HG02981 (cell line): ENCODE results near the gene TMEM82.
A peak's percentile ranks its signal among the peaks of the same experiment; 100 is the strongest.
"Not testable (repeated sequence)": the region's sequence is repeated elsewhere in the genome, so short reads cannot be mapped to it uniquely, and the experiment has no call there.

Experiments used
- ATAC-seq: cut with Tn5 transposase; IDR thresholded peaks from one replicate; pipeline ENCODE4 v1.9.1; 2021; ENCODE audit warnings: mild to moderate bottlenecking, moderate library complexity; ENCODE audit not compliant: unreplicated experiment

The TMEM82 gene

GRCh38 chr1:15742339-15742801 is at the start of gene TMEM82:
TSS of gene TMEM82 (plus strand) at chr1:15742499. CDS start at chr1:15742560, 61 bp downstream.
- no peak for ATAC-seq

GRCh38 chr1:15693371-15693770 is 48.9 kb upstream of the TMEM82 start:
- no peak for ATAC-seq

GRCh38 chr1:15696956-15697521 is 45.3 kb upstream of the TMEM82 start:
- peak; percentile 93 for ATAC-seq

DNA sequence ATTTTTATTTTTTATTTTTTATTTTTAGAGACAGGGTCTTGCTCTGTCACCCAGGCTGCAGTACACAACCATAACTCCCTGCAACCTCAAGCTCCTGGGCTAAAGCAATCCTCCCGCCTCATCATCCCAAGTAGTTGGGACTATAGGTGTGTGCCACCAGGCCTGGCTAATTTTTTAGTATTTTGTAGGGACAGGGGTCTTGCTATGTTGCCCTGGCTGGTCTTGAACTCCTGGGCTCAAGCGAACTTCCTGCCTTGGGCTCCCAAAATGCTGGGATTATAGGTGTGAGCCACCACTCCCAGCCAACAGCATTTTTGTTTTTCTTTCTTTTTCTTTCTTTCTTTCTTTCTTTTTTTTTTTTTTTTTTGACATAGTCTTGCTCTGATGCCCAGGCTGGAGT is 44.1 kb upstream of the TMEM82 start:
- no peak for ATAC-seq

DNA sequence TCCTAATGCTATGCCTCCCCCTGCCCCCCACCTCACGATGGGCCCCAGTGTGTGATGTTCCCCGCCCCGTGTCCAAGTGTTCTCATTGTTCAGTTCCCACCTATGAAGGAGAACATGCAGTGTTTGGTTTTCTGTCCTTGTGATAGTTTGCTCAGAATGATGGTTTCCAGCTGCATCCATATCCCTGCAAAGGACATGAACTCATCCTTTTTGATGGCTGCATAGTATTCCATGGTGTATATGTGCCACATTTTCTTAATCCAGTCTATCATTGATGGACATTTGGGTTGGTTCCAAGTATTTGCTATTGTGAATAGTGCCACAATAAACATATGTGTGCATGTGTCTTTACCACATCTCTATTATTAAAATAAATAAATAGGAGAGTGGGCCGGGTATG is 43.0 kb upstream of the TMEM82 start:
- ATAC-seq, result not testable (repeated sequence)

- ATAC-seq, result no peak
Measured at GRCh38 chr1:15700508-15700907, 41.8 kb upstream of the TMEM82 start.

DNA sequence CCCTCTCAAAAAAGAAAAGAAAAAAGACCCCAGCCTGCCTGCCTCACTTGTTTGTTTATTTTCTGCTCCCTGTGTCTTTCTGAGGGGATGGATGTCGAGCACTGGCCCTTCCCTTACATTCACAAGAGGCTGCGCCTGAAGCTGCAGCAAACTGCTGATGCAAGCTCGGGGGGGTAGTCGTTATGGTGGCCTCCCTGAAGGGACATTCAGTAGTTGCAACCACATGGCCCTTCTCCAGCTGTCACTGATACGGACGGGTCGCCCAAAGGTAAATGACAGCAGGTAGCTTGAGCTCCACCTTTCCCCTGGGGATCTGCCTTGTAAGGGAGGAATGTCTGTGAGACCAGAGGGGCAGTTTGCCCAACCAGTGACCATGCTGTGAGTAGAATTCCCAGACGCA is 40.5 kb upstream of the TMEM82 start:
- ATAC-seq, result no peak

DNA sequence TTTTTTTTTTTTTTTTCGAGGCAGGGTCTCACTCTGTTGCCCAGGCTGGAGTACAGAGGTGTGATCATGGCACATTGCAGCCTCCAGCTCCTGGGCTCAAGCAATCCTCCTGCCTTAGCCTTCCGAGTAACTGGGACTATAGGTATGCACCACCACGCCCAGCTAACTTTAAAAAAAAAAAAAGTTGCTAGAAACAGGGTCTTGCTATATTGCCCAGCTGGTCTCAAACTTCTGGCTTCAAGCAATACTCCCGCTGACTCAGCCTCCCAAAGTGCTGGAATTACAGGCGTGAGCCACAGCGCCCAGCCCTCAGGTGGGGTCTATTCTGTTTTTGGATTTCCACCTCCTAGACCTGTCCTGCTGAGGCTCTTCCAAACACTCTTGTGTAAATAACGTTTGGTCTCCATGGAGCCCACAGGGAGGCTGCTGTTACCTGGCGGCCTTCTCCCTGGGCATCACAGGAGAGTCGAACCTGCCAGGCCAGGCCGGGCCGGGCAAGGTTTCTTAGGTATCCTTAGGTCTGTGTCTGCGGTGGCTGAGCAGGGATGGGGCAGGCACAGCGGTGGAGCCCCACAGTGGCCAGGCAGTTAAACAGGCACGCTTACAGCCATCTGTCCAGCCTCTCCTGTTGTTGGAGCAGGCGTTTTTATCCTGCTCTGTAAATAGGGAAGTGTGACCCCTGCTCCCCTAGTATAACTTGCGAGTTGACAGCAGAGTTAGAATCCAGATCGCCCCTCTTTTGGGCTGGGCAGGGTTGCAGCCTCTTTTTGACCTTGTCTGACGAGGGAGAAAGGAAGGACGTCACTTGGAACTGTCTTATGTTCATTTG is 39.4 kb upstream of the TMEM82 start:
- ATAC-seq, result no peak

DNA sequence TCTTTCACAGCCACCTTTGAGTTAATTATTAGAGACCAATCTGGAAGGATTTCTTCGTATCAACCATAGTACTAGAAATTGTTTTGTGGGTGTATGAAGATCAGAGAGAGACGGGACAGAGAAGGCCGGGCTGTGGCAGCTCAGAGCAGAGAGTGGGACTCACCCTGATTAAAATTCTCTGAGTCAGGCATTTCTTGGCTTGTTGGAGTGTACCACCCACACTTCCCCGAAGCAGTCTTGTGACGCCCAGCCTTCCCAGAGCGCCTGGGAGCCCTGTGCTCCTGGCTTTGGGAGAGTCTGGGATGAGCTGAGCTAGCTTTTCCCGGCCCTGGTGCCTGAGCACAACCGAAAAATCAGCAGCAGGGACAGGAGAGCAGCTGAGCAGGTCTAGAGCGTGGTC is 38.7 kb upstream of the TMEM82 start:
- ATAC-seq, result no peak

- no peak for ATAC-seq
Measured at GRCh38 chr1:15704526-15705183, 37.6 kb upstream of the TMEM82 start.

- no peak for ATAC-seq
Measured at GRCh38 chr1:15705184-15705566, 37.1 kb upstream of the TMEM82 start.

GRCh38 chr1:15706751-15707150 is 35.5 kb upstream of the TMEM82 start:
- ATAC-seq, result no peak

DNA sequence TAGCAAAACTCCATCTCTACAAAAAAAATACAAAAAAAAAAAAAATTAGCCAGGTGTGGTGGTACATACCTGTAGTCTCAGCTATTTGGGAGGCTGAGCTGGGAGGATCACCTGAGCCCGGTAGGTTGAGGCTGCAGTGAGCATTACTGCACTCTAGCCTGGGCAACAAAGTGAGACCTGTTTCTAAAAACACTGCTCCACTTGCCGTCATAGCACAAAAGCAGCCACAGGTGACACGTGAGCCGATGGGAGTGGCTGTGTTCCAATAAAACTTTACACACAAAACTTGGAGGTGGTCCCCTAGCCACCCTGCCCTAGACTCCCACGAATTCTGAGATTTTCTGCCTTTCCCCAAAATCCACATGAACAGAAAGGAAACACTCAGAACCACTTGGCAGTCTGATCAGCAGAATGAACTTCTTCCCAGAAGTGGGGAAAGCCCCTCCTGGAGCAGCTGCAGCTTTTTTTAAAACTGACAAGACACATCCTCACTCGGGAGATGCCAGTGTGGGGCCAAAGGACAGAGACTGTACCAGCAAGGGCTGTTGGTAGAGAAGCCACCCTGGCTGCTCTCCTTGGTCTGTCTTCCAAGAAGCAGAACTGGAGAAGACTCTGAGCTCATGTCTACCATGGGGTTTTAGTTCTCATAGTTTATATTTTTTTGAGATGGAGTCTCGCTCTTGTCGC is 34.9 kb upstream of the TMEM82 start:
- no peak for ATAC-seq

- no peak for ATAC-seq
Measured at GRCh38 chr1:15708486-15709137, 33.7 kb upstream of the TMEM82 start.

GRCh38 chr1:15709226-15709625 is 33.1 kb upstream of the TMEM82 start:
- no peak for ATAC-seq

- ATAC-seq, result no peak
Measured at GRCh38 chr1:15712168-15712567, 30.1 kb upstream of the TMEM82 start.

GRCh38 chr1:15714406-15715136 is 27.7 kb upstream of the TMEM82 start:
- ATAC-seq, result no peak

DNA sequence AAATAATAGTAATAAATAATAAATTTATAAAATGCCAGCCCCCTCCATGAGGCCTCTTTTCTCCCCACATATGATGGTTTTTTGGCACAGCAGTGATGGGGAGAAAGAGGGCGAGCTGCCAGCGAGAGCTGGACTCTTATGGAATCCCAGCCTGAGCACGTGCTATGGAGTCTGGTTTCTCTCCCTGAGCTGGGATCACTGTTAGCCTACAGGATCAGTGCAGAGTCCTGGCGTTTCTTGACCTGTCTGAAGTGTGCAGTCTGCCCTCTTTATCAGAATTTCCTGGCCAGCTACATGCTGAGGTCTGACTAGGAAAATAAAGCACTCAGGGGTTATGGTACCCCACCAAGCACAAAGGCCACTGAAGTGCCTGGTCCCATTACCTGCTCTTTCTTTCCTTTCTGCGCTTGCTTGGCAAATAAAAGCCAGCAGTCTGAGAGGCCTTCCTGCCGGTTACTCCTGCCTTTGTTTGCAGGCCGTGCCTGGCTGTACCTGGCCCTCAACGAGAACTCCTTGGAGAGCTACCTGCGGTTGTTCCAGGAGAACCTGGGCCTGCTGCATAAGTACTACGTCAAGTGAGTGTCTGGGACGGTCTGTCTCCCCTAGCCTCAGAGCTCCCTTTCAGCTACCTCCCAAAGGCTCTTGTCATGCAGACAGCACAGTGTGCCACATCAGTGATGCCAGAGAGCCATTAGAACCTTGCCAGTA is 24.7 kb upstream of the TMEM82 start:
- no peak for ATAC-seq

- ATAC-seq, result no peak
Measured at GRCh38 chr1:15718199-15718601, 24.1 kb upstream of the TMEM82 start.
